ENCODE data around the gene MYO1C. TPM values are rescaled to one million over a fixed set of nuclear protein-coding genes. Genes with fewer than 3 reads are reported as not detected.

Gene MYO1C
- total and polyA plus RNA-seq, 9 of the 15 experiments (the other 6 are each of a cell fraction or from before 2014, with no cell fraction given) = 0.46 to 32.5 (median 11.6) TPM

GRCh38 chr17:1490643-1491442 lies 1.6 kb downstream of the MYO1C start (continued):
- TF ChIP-seq MCM7 (IDR thresholded peaks at IDR 0.05) (no peak), POLR2H (tag; IDR thresholded peaks at IDR 0.05; ENCODE audit: low read depth) (no peak), KLF16 (IDR thresholded peaks at IDR 0.05) (peak; percentile 84), MCM2 (IDR thresholded peaks at IDR 0.05; ENCODE audit: low read depth) (no peak), ZNF77 (CRISPR knock-in tag; IDR thresholded peaks at IDR 0.05) (no peak), USF2 (CRISPR knock-in tag; IDR thresholded peaks at IDR 0.05) (no peak), MEF2A (IDR thresholded peaks at IDR 0.05; ENCODE audit: control insufficient read depth, low read depth, low read length) (no peak), IRF9 (tag; IDR thresholded peaks at IDR 0.05) (no peak), ZNF384 (IDR thresholded peaks at IDR 0.05; ENCODE audit: low read depth, low read length) (no peak), ZNF740 (CRISPR knock-in tag; IDR thresholded peaks at IDR 0.05) (peak; percentile 76), ZNF740 (tag; IDR thresholded peaks at IDR 0.05) (peak in 1 of 2 experiments; percentile 60; a peak in 2 of 4 replicates), HMG20A (CRISPR knock-in tag; conservative IDR thresholded peaks at IDR 0.05) (no peak), STAT6 (CRISPR knock-in tag; IDR thresholded peaks at IDR 0.05) (no peak), ZNF239 (CRISPR knock-in tag; IDR thresholded peaks at IDR 0.05) (no peak), ID3 (CRISPR knock-in tag; IDR thresholded peaks at IDR 0.05) (no peak), ID3 (tag; IDR thresholded peaks at IDR 0.05) (peak; percentile 69), EGR1 (conservative IDR thresholded peaks at IDR 0.05) (peak; percentile 25; the same call in 1 of the 2 replicates), NFXL1 (CRISPR knock-in tag; IDR thresholded peaks at IDR 0.05) (no peak), ZNF57 (CRISPR knock-in tag; IDR thresholded peaks at IDR 0.05) (no peak), NELFE (IDR thresholded peaks at IDR 0.05; ENCODE audit: insufficient read depth, insufficient read length) (no peak), SAFB (IDR thresholded peaks at IDR 0.05; ENCODE audit: borderline replicate concordance, low read depth, low read length) (no peak), HNRNPL (IDR thresholded peaks at IDR 0.05; ENCODE audit: low read depth, low read length) (no peak), SNIP1 (IDR thresholded peaks at IDR 0.05; ENCODE audit: low read depth) (no peak), KAT8 (IDR thresholded peaks at IDR 0.05; ENCODE audit: low read depth) (no peak), POLR2A (conservative IDR thresholded peaks at IDR 0.05) (peak; percentile 72), HDAC3 (IDR thresholded peaks at IDR 0.05; ENCODE audit: borderline replicate concordance, partially characterized antibody) (peak; percentile 26)
